CD4-positive, alpha-beta memory T cell (primary cell): Measurements from ENCODE around the gene ENAH. TPM values are rescaled to one million over a fixed set of nuclear protein-coding genes. Genes with fewer than 3 reads are reported as not detected.
A peak's percentile ranks its signal among the peaks of the same experiment; 100 is the strongest.
"Not testable (repeated sequence)": the region's sequence is repeated elsewhere in the genome, so short reads cannot be mapped to it uniquely, and the experiment has no call there.

Experiments used
- CTCF ChIA-PET: fragments of 350-600 bp; sonication (Branson Sonifier 250); formaldehyde crosslinking; loops from one replicate; lab custom pipeline; 2021; ENCODE audit warnings: inconsistent platforms; ENCODE audit not compliant: partially characterized antibody; lab: Charles Lee
- POLR2A ChIA-PET: fragments of 350-600 bp; sonication (Branson Sonifier 250); formaldehyde crosslinking; loops from one replicate; lab custom pipeline; 2021; ENCODE audit not compliant: partially characterized antibody; lab: Charles Lee
- DNase-seq, 5 donors: peaks; one replicate each; pipeline versions ENCODE4 v3.0.0 to v3.0.0-alpha.2; 2020 to 2022; ENCODE audit warnings: mixed read lengths in 1 of 5
- H3K27ac ChIP-seq: one replicate; pipeline ENCODE4 v1.7.0; 2013; ENCODE audit warnings: low read depth, low read length
- H3K27me3 ChIP-seq: 2 replicates; pipeline ENCODE4 v1.7.0; 2013; ENCODE audit warnings: mild to moderate bottlenecking, low read length, moderate library complexity; ENCODE audit not compliant: insufficient read depth
- H3K36me3 ChIP-seq: 2 replicates; pipeline ENCODE4 v1.7.0; 2013; ENCODE audit warnings: mild to moderate bottlenecking, low read length, moderate library complexity; ENCODE audit not compliant: insufficient read depth
- H3K4me1 ChIP-seq: 2 replicates; pipeline ENCODE4 v1.7.0; 2013; ENCODE audit warnings: mild to moderate bottlenecking, low read length, moderate library complexity; ENCODE audit not compliant: insufficient read depth
- H3K4me3 ChIP-seq, 2 donors: one replicate each; pipeline ENCODE4 v1.7.0; 2013; ENCODE audit warnings: low read length in 2 of 2, mild to moderate bottlenecking in 1 of 2
- H3K9me3 ChIP-seq, 2 donors: one replicate each; pipeline ENCODE4 v1.7.0; 2013; ENCODE audit warnings: low read length in 2 of 2, control low read depth in 1 of 2; ENCODE audit not compliant: control insufficient read depth in 1 of 2
- H3K27ac Mint-ChIP-seq, 7 donors: one replicate each; pipeline ENCODE4 v1.8.0; 2020 to 2021; ENCODE audit warnings: mixed read lengths in 7 of 7, mild to moderate bottlenecking in 6 of 7, inconsistent platforms in 3 of 7, moderate library complexity in 3 of 7
- H3K27me3 Mint-ChIP-seq, 2 donors: one replicate each; pipeline ENCODE4 v1.8.0; 2020 to 2021; ENCODE audit warnings: mixed read lengths in 2 of 2
- H3K36me3 Mint-ChIP-seq, 2 donors: one replicate each; pipeline ENCODE4 v1.8.0; 2020 to 2021; ENCODE audit warnings: mixed read lengths in 2 of 2, inconsistent platforms in 1 of 2, mild to moderate bottlenecking in 1 of 2
- H3K4me1 Mint-ChIP-seq, 4 donors: one replicate each; pipeline ENCODE4 v1.8.0; 2020 to 2021; ENCODE audit warnings: mixed read lengths in 4 of 4, mild to moderate bottlenecking in 1 of 4
- H3K4me3 Mint-ChIP-seq, 8 donors: one replicate each; pipeline ENCODE4 v1.8.0; 2020 to 2021; ENCODE audit warnings: mixed read lengths in 8 of 8, mild to moderate bottlenecking in 7 of 8, moderate library complexity in 6 of 8, inconsistent platforms in 3 of 8
- H3K9me3 Mint-ChIP-seq, 8 donors: one replicate each; pipeline ENCODE4 v1.8.0; 2020 to 2021; ENCODE audit warnings: mixed read lengths in 8 of 8, mild to moderate bottlenecking in 5 of 8, inconsistent platforms in 3 of 8, moderate library complexity in 1 of 8
- intact Hi-C: fragments of 100-400 bp; cut with micrococcal nuclease; formaldehyde crosslinking; loops from one replicate; pipeline ENCODE4 v1.15.1; 2023
- polyA plus RNA-seq, 2 donors: library from polyadenylated mRNA; unstranded; fragments of 300-500 nt; fragmentation: Illumina TruSeq; gene quantifications; one replicate each; pipeline ENCODE4 v1.2.3, GENCODE V29; 2021
- total RNA-seq, 2 experiments: library from RNA; stranded (reverse); gene quantifications; one replicate each; pipeline ENCODE4 v1.2.3, GENCODE V29; 2021

ENAH gene
- total and polyA plus RNA-seq, 4 experiments from 2014 or later, result 0.26 TPM; not detected in 3

GRCh38 chr1:225473676-225474438, 179.1 kb downstream of the ENAH start:
- not testable (repeated sequence) for H3K9me3 ChIP-seq, H3K27ac ChIP-seq, H3K36me3 Mint-ChIP-seq, H3K27me3 ChIP-seq, H3K9me3 Mint-ChIP-seq, H3K27me3 Mint-ChIP-seq, DNase-seq, H3K4me3 ChIP-seq, H3K36me3 ChIP-seq
- intact Hi-C loops, result loop anchor here (2.0 to 10.0 kb wide), 5 partner anchors 47 to 648 kb away; partner anchors contain the start of gene SRP9
- ChIA-PET POLR2A (interaction anchor here (0.5 to 2.0 kb wide), 9 partner anchors 16 to 526 kb away, joined by 3 to 15 read pairs (median 5); partner anchors contain the start of genes LBR, SDE2 and SRP9), CTCF (interaction anchor here (0.6 to 4.8 kb wide), 33 partner anchors 9 to 829 kb away, joined by 3 to 48 read pairs (median 5); partner anchors contain the start of genes LBR, PYCR2 and SRP9)
- Mint-ChIP-seq H3K4me1 (peaks cover 31 to 57% (median 40%) of the 10 kb centered on the region in 4 donors), H3K27ac (peak overlapping the region; percentile 32 to 91 (median 75)), H3K4me3 (peak overlapping the region; percentile 38 to 77 (median 67))
- peaks cover 44% of the 10 kb centered on the region for H3K4me1 ChIP-seq

GRCh38 chr1:225473266-225473665, 179.7 kb downstream of the ENAH start:
- H3K4me3 ChIP-seq, H3K36me3 Mint-ChIP-seq, H3K27ac ChIP-seq, H3K27me3 ChIP-seq, H3K36me3 ChIP-seq, H3K27me3 Mint-ChIP-seq, H3K9me3 ChIP-seq, H3K9me3 Mint-ChIP-seq: not testable (repeated sequence)
- ChIA-PET CTCF (interaction anchor here (0.6 to 4.8 kb wide), 17 partner anchors 9 to 829 kb away, joined by 3 to 43 read pairs (median 4); partner anchors contain the start of genes LBR and SRP9), POLR2A (interaction anchor here (0.6 to 2.0 kb wide), 6 partner anchors 15 to 526 kb away, joined by 3 to 15 read pairs (median 4); partner anchors contain the start of genes LBR, SDE2 and SRP9)
- peaks cover 49% of the 10 kb centered on the region for H3K4me1 ChIP-seq
- Mint-ChIP-seq H3K4me1 (peaks cover 37 to 61% (median 45%) of the 10 kb centered on the region in 4 donors), H3K27ac (peak overlapping the region; percentile 12 to 91 (median 70)), H3K4me3 (peak overlapping the region; percentile 38 to 77 (median 67))
- peak in 4 of 5 donors; percentile 28 to 52 (median 42) for DNase-seq
- intact Hi-C loops, result loop anchor here (5.0 to 10.0 kb wide), 3 partner anchors 82 to 649 kb away; no protein-coding TSS in a partner anchor

- Mint-ChIP-seq H3K27me3 (no peaks in the 10 kb centered on the region), H3K36me3 (peaks cover 0 to 3% of the 10 kb centered on the region in 2 donors), H3K9me3 (peaks cover 0 to 1% (median 0%) of the 10 kb centered on the region in 8 donors), H3K27ac (peak overlapping the region in 1 of 7 donors; percentile 66), H3K4me3 (no peak overlapping the region), H3K4me1 (peaks cover 28 to 60% (median 42%) of the 10 kb centered on the region in 4 donors)
- POLR2A ChIA-PET, result interaction anchor here (0.6 to 2.0 kb wide), 2 partner anchors 27 kb away, joined by 3 to 15 read pairs; no protein-coding TSS in a partner anchor
- no peak overlapping the region for H3K4me3 ChIP-seq
- intact Hi-C loops, result loop anchor here (5.0 to 10.0 kb wide), 3 partner anchors 83 to 651 kb away; no protein-coding TSS in a partner anchor
- peaks cover 45% of the 10 kb centered on the region for H3K4me1 ChIP-seq
- no peaks in the 10 kb centered on the region for H3K27me3 ChIP-seq
- H3K9me3 ChIP-seq, result no peaks in the 10 kb centered on the region
- H3K27ac ChIP-seq, result no peak overlapping the region
- no peak for DNase-seq
- H3K36me3 ChIP-seq, result no peaks in the 10 kb centered on the region
- CTCF ChIA-PET, result interaction anchor here (1.2 to 4.8 kb wide), 9 partner anchors 10 to 649 kb away, joined by 3 to 43 read pairs (median 5); partner anchors contain the start of gene LBR
Observed at GRCh38 chr1:225471453-225472301, 181.2 kb downstream of the ENAH start.

- no peak overlapping the region for H3K27ac ChIP-seq
- H3K4me1 Mint-ChIP-seq, result peaks cover 26 to 58% (median 41%) of the 10 kb centered on the region in 4 donors
- H3K4me3 Mint-ChIP-seq, result no peak overlapping the region
- ChIA-PET POLR2A (interaction anchor here (0.6 kb wide), 1 partner anchor 26 kb away, joined by 3 read pairs; no protein-coding TSS in a partner anchor), CTCF (interaction anchor here (1.3 to 2.1 kb wide), 4 partner anchors 10 to 517 kb away, joined by 4 to 10 read pairs (median 5); no protein-coding TSS in a partner anchor)
- DNase-seq, result no peak
- peaks cover 0 to 1% (median 0%) of the 10 kb centered on the region in 8 donors for H3K9me3 Mint-ChIP-seq
- intact Hi-C loops, result loop anchor here (5.0 to 10.0 kb wide), 3 partner anchors 84 to 651 kb away; no protein-coding TSS in a partner anchor
- H3K27me3 ChIP-seq, result no peaks in the 10 kb centered on the region
- H3K4me3 ChIP-seq, result no peak overlapping the region
- H3K27ac Mint-ChIP-seq, result peak overlapping the region in 4 of 7 donors; percentile 32 to 68 (median 44)
- H3K4me1 ChIP-seq, result peaks cover 44% of the 10 kb centered on the region
- H3K9me3 ChIP-seq, result no peaks in the 10 kb centered on the region
- H3K36me3 Mint-ChIP-seq, result peaks cover 0 to 3% of the 10 kb centered on the region in 2 donors
- no peaks in the 10 kb centered on the region for H3K27me3 Mint-ChIP-seq
- H3K36me3 ChIP-seq, result no peaks in the 10 kb centered on the region
Observed at GRCh38 chr1:225471109-225471452, 181.8 kb downstream of the ENAH start.

GRCh38 chr1:225470211-225471108, 182.5 kb downstream of the ENAH start:
- peak overlapping the region in 4 of 7 donors; percentile 32 to 98 (median 55) for H3K27ac Mint-ChIP-seq
- no peaks in the 10 kb centered on the region for H3K27me3 Mint-ChIP-seq
- Histone ChIP-seq H3K27ac (no peak overlapping the region), H3K27me3 (no peaks in the 10 kb centered on the region), H3K4me3 (no peak overlapping the region), H3K9me3 (no peaks in the 10 kb centered on the region), H3K36me3 (no peaks in the 10 kb centered on the region), H3K4me1 (peaks cover 51% of the 10 kb centered on the region)
- ChIA-PET POLR2A (interaction anchor here (0.6 to 4.3 kb wide), 2 partner anchors 26 to 43 kb away, joined by 3 to 166 read pairs; partner anchors contain the start of gene LBR), CTCF (interaction anchor here (1.4 to 3.2 kb wide), 3 partner anchors 10 to 151 kb away, joined by 5 to 14 read pairs (median 5); no protein-coding TSS in a partner anchor)
- peak overlapping the region in 1 of 8 donors; percentile 6 for H3K4me3 Mint-ChIP-seq
- H3K9me3 Mint-ChIP-seq, result peaks cover 0 to 1% (median 0%) of the 10 kb centered on the region in 8 donors
- intact Hi-C loops, result loop anchor here (5.0 to 10.0 kb wide), 3 partner anchors 84 to 652 kb away; no protein-coding TSS in a partner anchor
- H3K4me1 Mint-ChIP-seq, result peaks cover 27 to 61% (median 42%) of the 10 kb centered on the region in 4 donors
- DNase-seq, result no peak
- H3K36me3 Mint-ChIP-seq, result peaks cover 0 to 3% of the 10 kb centered on the region in 2 donors
